GM12878 (cell line): ENCODE data around the gene CNNM2. TPM values are rescaled to one million over a fixed set of nuclear protein-coding genes. Genes with fewer than 3 reads are reported as not detected.

Experiments used
- ATAC-seq: fragments of 200-7000 bp; cut with Tn5 transposase; 3 replicates; pipeline ENCODE4 v1.9.1; 2020; ENCODE audit warnings: mild to moderate bottlenecking, moderate library complexity
- BruUV-seq: library from RNA; stranded (reverse); fragments of 400-500 nt; replicated peaks from 2 replicates; lab custom pipeline; 2021; lab: Mats Ljungman, UMichigan
- CTCF ChIA-PET: fragments of 300-600 bp; sonication (Branson Sonifier 250); formaldehyde crosslinking; extraction: SDS; loops from one replicate; lab custom pipeline; 2021; ENCODE audit warnings: inconsistent platforms; lab: Yijun Ruan, JAX
- POLR2A ChIA-PET: fragments of 350-600 bp; formaldehyde crosslinking; extraction: SDS; loops from one replicate; lab custom pipeline; 2021; ENCODE audit warnings: inconsistent platforms; lab: Charles Lee
- RAD21 ChIA-PET: fragments of 300-600 bp; sonication (Branson Sonifier 250); formaldehyde crosslinking; loops from one replicate; lab custom pipeline; 2023; ENCODE audit warnings: antibody characterized with exemption; ENCODE audit not compliant: unreplicated experiment; lab: Charles Lee
- SMC1A ChIA-PET: fragments of 300-600 bp; sonication (Branson Sonifier 250); formaldehyde crosslinking; loops from one replicate; lab custom pipeline; 2023; ENCODE audit not compliant: unreplicated experiment, uncharacterized antibody; lab: Charles Lee
- DNase-seq: peaks from one replicate; pipeline ENCODE4 v3.0.0-alpha.2; 2011; ENCODE audit warnings: low read depth, low spot score
- FAIRE-seq: peaks from 3 replicates; lab custom pipeline; 2011; peaks lifted over from hg19 to GRCh38; lab: Jason Lieb, UNC
- H2AFZ ChIP-seq: 2 replicates; pipeline ENCODE4 v1.6.0; 2011; ENCODE audit warnings: low read depth, low read length, control low read depth; ENCODE audit not compliant: control insufficient read depth
- H3K27ac ChIP-seq: 2 replicates; pipeline ENCODE4 v1.5.1; 2011; ENCODE audit warnings: control low read depth; ENCODE audit not compliant: control insufficient read depth, insufficient read depth
- H3K27me3 ChIP-seq, 2 experiments: replicated peaks in 1 of 2; 2 replicates each; pipeline versions ENCODE4 v1.6.0 to v1.6.1; 2011; ENCODE audit warnings: low read length in 1 of 2; ENCODE audit not compliant: control insufficient read depth in 2 of 2, insufficient read depth in 2 of 2
- H3K36me3 ChIP-seq, 2 experiments: 2 replicates each; pipeline ENCODE4 v1.5.1; 2011; ENCODE audit warnings: low read length in 1 of 2; ENCODE audit not compliant: control insufficient read depth in 2 of 2, insufficient read depth in 2 of 2
- H3K4me1 ChIP-seq: 2 replicates; pipeline ENCODE4 v1.6.1; 2011; ENCODE audit warnings: mild to moderate bottlenecking, low read length, moderate library complexity, mixed read lengths; ENCODE audit not compliant: control insufficient read depth, insufficient read depth
- H3K4me2 ChIP-seq: 2 replicates; pipeline ENCODE4 v1.6.0; 2011; ENCODE audit warnings: control low read depth; ENCODE audit not compliant: control insufficient read depth, insufficient read depth
- H3K4me3 ChIP-seq: fragments of 200-600 bp; sonication (generic); 2 replicates; pipeline ENCODE4 v1.5.1; 2016
- H3K79me2 ChIP-seq: 2 replicates; pipeline ENCODE4 v1.6.0; 2011; ENCODE audit warnings: low read length; ENCODE audit not compliant: control insufficient read depth, insufficient read depth
- H3K9ac ChIP-seq: 2 replicates; pipeline ENCODE4 v1.8.0; 2011; ENCODE audit warnings: low read length, control low read depth, mixed read lengths; ENCODE audit not compliant: control insufficient read depth, insufficient read depth
- H3K9me3 ChIP-seq: replicated peaks from 3 replicates; pipeline ENCODE4 v1.5.1; 2011; ENCODE audit warnings: mild to moderate bottlenecking, low read length; ENCODE audit not compliant: control insufficient read depth, insufficient read depth
- H4K20me1 ChIP-seq: 2 replicates; pipeline ENCODE4 v1.6.0; 2011; ENCODE audit not compliant: control insufficient read depth, insufficient read depth
- CHD4 ChIP-seq: fragments of 200-600 bp; sonication (generic); IDR thresholded peaks from 2 replicates; pipeline ENCODE4 v1.6.1; 2016; ENCODE audit warnings: mild to moderate bottlenecking
- HDAC2 ChIP-seq: fragments of 200-600 bp; sonication (generic); IDR thresholded peaks from 2 replicates; pipeline ENCODE4 v1.6.1; 2017
- KAT2A ChIP-seq: conservative IDR thresholded peaks from 2 replicates; pipeline ENCODE4 v1.6.1; 2011; ENCODE audit warnings: low read depth, low read length; ENCODE audit not compliant: control insufficient read depth
- MEF2A ChIP-seq: IDR thresholded peaks from 2 replicates; pipeline ENCODE4 v1.6.1; 2011; ENCODE audit warnings: low read depth, mild to moderate bottlenecking, low read length, moderate library complexity; ENCODE audit not compliant: insufficient read depth
- MYB ChIP-seq: fragments of 150-350 bp; IDR thresholded peaks from 2 replicates; pipeline ENCODE4 v1.6.1; 2014; ENCODE audit warnings: mild to moderate bottlenecking, low read depth, low read length, borderline replicate concordance
- NFIC ChIP-seq: IDR thresholded peaks from 2 replicates; pipeline ENCODE4 v1.6.1; 2012; ENCODE audit warnings: low read depth, mild to moderate bottlenecking, inconsistent platforms, low read length, moderate library complexity
- NFYA ChIP-seq: IDR thresholded peaks from 2 replicates; pipeline ENCODE4 v1.6.1; 2011; ENCODE audit warnings: low read depth, mild to moderate bottlenecking, low read length, improper control_type of control experiment, borderline replicate concordance
- POLR2AphosphoS5 ChIP-seq: IDR thresholded peaks from 2 replicates; pipeline ENCODE4 v1.6.1; 2011; ENCODE audit warnings: mild to moderate bottlenecking, low read length, inconsistent platforms
- RUNX3 ChIP-seq: IDR thresholded peaks from 2 replicates; pipeline ENCODE4 v1.6.1; 2012; ENCODE audit warnings: low read length, inconsistent platforms
- WRNIP1 ChIP-seq: IDR thresholded peaks from 2 replicates; pipeline ENCODE4 v1.6.1; 2011; ENCODE audit warnings: low read depth, low read length, improper control_type of control experiment, borderline replicate concordance
- WGBS: methylation state at CpG from one replicate; pipeline ENCODE4 v1.1.6; 2016; ENCODE audit warnings: low lambda C conversion rate; ENCODE audit not compliant: insufficient replicate concordance, insufficient coverage; ENCODE audit errors: missing lambda C conversion rate; 5-methylcytosine and 5-hydroxymethylcytosine counted together
- in situ Hi-C: fragments of 300-500 bp; cut with MboI; formaldehyde crosslinking; loops from 9 replicates; pipeline ENCODE4 v1.14.3; 2018; ENCODE audit warnings: mixed read lengths
- intact Hi-C: fragments of 100-400 bp; cut with micrococcal nuclease; formaldehyde crosslinking; loops from one replicate; pipeline ENCODE4 v1.14.2; 2022; ENCODE audit not compliant: unreplicated experiment
- polyA plus RNA-seq, 11 experiments: library from polyadenylated mRNA; depleted of rRNA in 4 of 11; unstranded in 6 of 11; stranded (reverse) in 5 of 11; fragments of >200 nt; fragmentation: Nextera tagmentation in 4 of 11; fragmentation: Illumina TruSeq in 1 of 11; extraction: Ambion mirVana in 4 of 11; extraction: Trizol in 1 of 11; gene quantifications; 1 replicate in 1 of 11; 2 replicates in 10 of 11; pipeline versions ENCODE4 v1.2.1 to v1.2.3, GENCODE V29; 2011 to 2016; ENCODE audit warnings: inconsistent platforms in 2 of 11, missing spikeins in 2 of 11, low read depth in 1 of 11
- total RNA-seq, 4 experiments: library from RNA; depleted of rRNA in 3 of 4; stranded (reverse); fragments of >200 nt in 3 of 4; fragmentation: Illumina TruSeq in 1 of 4; extraction: Trizol in 1 of 4; gene quantifications; 2 replicates each; pipeline versions ENCODE4 v1.2.1 to v1.2.3, GENCODE V29; 2013 to 2021
- TF ChIP-seq, protein P1 (sequence below): fragments of 450-650 bp; formaldehyde crosslinking; IDR thresholded peaks from 2 replicates; pipeline ENCODE4 v1.4.0; 2022; ENCODE audit warnings: mild to moderate bottlenecking, moderate library complexity
- TF ChIP-seq, protein P2 (sequence below): IDR thresholded peaks from 2 replicates; pipeline ENCODE4 v1.6.1; 2011; ENCODE audit warnings: low read depth, low read length, improper control_type of control experiment, borderline replicate concordance

The CNNM2 gene
- total and polyA plus RNA-seq, 10 of the 15 experiments (the other 5 are each of a cell fraction or from before 2014, with no cell fraction given): 0.18 to 7.3 (median 2.5) TPM

DNA sequence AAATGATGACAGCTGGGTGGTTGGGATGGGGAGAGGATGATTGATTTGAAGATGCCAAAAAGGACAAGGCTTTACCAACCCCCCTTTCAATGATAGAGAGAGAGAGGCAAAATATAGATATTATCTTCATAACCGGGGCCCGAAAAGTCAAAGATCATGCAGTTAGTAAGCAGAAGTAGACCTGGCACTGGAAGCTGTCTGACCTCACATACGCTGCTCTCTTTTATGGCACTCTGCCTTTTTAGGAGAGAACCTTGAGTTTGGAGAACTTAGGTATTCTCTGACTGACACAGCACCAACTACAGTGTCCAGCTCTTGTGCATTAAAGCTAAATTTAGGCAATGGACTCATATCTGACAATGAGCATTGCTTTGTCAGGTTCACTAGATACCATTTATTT lies 30.7 kb downstream of the CNNM2 start:
- 74% methylated on average over 3 of the region's 3 CpGs for WGBS
- in situ Hi-C loops: no loop called here

DNA sequence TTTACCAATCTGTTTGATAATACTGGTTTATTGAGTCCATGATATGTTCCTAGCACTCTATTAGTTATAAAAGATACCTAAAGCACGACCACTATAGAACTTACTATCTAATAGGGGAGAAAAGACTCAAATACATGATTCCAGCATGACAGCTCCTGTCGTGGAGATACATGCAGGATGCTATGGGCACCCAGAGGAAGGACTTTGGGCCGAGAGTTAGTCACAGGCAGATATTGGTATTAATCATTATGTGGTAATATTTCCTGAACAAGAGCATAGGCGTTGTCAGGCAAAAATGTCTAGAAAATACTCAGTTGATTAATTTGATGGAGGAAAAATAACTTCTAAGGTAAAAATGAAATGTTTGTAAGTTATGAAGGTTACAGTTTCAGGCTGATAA lies 31.8 kb downstream of the CNNM2 start:
- no TSS peak for BruUV-seq
- Histone ChIP-seq H3K9ac (no peak overlapping the region), H3K9me3 (no peaks in the 10 kb centered on the region), H2AFZ (no peak overlapping the region), H3K4me3 (no peak overlapping the region), H3K4me1 (no peaks in the 10 kb centered on the region), H3K27me3 (no peaks in the 10 kb centered on the region), H3K36me3 (no peaks in the 10 kb centered on the region), H3K4me2 (no peak overlapping the region), H4K20me1 (no peaks in the 10 kb centered on the region), H3K79me2 (no peaks in the 10 kb centered on the region), H3K27ac (no peak overlapping the region)
- in situ Hi-C loops: no loop called here
- ChIA-PET POLR2A (interaction anchor here (0.8 kb wide), 1 partner anchor 14 kb away, joined by 7 read pairs; no protein-coding TSS in a partner anchor), RAD21 (interaction anchor here (0.6 to 1.5 kb wide), 2 partner anchors 25 to 327 kb away, joined by 3 to 4 read pairs; no protein-coding TSS in a partner anchor), CTCF (no interaction called here), SMC1A (interaction anchor here (0.5 kb wide), 1 partner anchor 37 kb away, joined by 3 read pairs; no protein-coding TSS in a partner anchor)
- DNase-seq (no peak), ATAC-seq (no peak), FAIRE-seq (no peak)
- intact Hi-C loops: no loop called here
- TF ChIP-seq, protein P1, sequence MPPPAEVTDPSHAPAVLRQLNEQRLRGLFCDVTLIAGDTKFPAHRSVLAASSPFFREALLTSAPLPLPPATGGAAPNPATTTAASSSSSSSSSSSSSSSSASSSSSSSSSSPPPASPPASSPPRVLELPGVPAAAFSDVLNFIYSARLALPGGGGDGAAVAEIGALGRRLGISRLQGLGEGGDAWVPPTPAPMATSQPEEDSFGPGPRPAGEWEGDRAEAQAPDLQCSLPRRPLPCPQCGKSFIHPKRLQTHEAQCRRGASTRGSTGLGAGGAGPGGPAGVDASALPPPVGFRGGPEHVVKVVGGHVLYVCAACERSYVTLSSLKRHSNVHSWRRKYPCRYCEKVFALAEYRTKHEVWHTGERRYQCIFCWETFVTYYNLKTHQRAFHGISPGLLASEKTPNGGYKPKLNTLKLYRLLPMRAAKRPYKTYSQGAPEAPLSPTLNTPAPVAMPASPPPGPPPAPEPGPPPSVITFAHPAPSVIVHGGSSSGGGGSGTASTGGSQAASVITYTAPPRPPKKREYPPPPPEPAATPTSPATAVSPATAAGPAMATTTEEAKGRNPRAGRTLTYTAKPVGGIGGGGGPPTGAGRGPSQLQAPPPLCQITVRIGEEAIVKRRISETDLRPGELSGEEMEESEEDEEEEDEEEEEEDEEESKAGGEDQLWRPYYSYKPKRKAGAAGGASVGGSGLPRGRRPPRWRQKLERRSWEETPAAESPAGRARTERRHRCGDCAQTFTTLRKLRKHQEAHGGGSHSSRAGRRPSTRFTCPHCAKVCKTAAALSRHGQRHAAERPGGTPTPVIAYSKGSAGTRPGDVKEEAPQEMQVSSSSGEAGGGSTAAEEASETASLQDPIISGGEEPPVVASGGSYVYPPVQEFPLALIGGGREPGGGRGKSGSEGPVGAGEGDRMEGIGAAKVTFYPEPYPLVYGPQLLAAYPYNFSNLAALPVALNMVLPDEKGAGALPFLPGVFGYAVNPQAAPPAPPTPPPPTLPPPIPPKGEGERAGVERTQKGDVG (CRISPR knock-in tag): no peak
- TF ChIP-seq MEF2A (no peak), NFYA (no peak), POLR2AphosphoS5 (no peak), RUNX3 (no peak), MYB (no peak), KAT2A (no peak), CHD4 (no peak)
- WGBS: 37% methylated on average over 4 of the region's 4 CpGs

More for the DNA sequence above, 30.7 kb downstream of the CNNM2 start:
- no peak for ATAC-seq
- no peak for TF ChIP-seq NFIC
- TF ChIP-seq HDAC2: no peak
- TF ChIP-seq, protein P2, sequence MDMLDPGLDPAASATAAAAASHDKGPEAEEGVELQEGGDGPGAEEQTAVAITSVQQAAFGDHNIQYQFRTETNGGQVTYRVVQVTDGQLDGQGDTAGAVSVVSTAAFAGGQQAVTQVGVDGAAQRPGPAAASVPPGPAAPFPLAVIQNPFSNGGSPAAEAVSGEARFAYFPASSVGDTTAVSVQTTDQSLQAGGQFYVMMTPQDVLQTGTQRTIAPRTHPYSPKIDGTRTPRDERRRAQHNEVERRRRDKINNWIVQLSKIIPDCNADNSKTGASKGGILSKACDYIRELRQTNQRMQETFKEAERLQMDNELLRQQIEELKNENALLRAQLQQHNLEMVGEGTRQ: no peak
- no peak for TF ChIP-seq WRNIP1
- RAD21 ChIA-PET: no interaction called here
- Histone ChIP-seq H3K9me3 (no peaks in the 10 kb centered on the region), H2AFZ (no peak overlapping the region), H3K27ac (no peak overlapping the region), H3K27me3 (no peaks in the 10 kb centered on the region), H3K36me3 (no peaks in the 10 kb centered on the region), H3K4me2 (no peak overlapping the region), H3K4me1 (no peaks in the 10 kb centered on the region), H3K9ac (no peak overlapping the region), H4K20me1 (no peaks in the 10 kb centered on the region), H3K79me2 (no peaks in the 10 kb centered on the region), H3K4me3 (no peak overlapping the region)
- FAIRE-seq: no peak
- CTCF ChIA-PET: no interaction called here
- SMC1A ChIA-PET: no interaction called here
- intact Hi-C loops: no loop called here
- no TSS peak for BruUV-seq
- POLR2A ChIA-PET: no interaction called here
- DNase-seq: no peak
